ENCODE results near the gene CUL1. TPM values are rescaled to one million over a fixed set of nuclear protein-coding genes. Genes with fewer than 3 reads are reported as not detected.

The CUL1 gene
- total and polyA plus RNA-seq, 7 donors, result 24.0 to 72.8 (median 53.9) TPM

GRCh38 chr7:148830897-148831692 lies 132.4 kb downstream of the CUL1 start:
- intact Hi-C loops (cut with DNase I), result no loop called here
- Histone ChIP-seq H3K4me1 (no peaks in the 10 kb centered on the region), H3K27ac (no peak overlapping the region), H3K9me3 (no peaks in the 10 kb centered on the region), H3K4me3 (no peak overlapping the region), H3K27me3 (no peaks in the 10 kb centered on the region), H3K36me3 (no peaks in the 10 kb centered on the region)
- TF ChIP-seq POLR2AphosphoS5 (IDR thresholded peaks at IDR 0.05), result no peak
- TF ChIP-seq EP300 (IDR thresholded peaks at IDR 0.05), result no peak
- TF ChIP-seq CTCF (IDR thresholded peaks at IDR 0.05), result no peak
- TF ChIP-seq POLR2A (IDR thresholded peaks at IDR 0.05), result no peak
- WGBS, 2 donors, result 94 to 95% methylated on average over 5 of the region's 5 CpGs
- DNase-seq, result no peak

GRCh38 chr7:148831782-148832181 lies 133.1 kb downstream of the CUL1 start:
- DNase-seq, result no peak
- H3K4me1 ChIP-seq, result no peaks in the 10 kb centered on the region
- H3K4me3 ChIP-seq, result no peak overlapping the region
- no peak overlapping the region for H3K27ac ChIP-seq
- intact Hi-C loops (cut with DNase I), result no loop called here
- no peaks in the 10 kb centered on the region for H3K9me3 ChIP-seq
- no peaks in the 10 kb centered on the region for H3K27me3 ChIP-seq
- no peaks in the 10 kb centered on the region for H3K36me3 ChIP-seq
- TF ChIP-seq EP300 (IDR thresholded peaks at IDR 0.05) (no peak), POLR2AphosphoS5 (IDR thresholded peaks at IDR 0.05) (no peak), CTCF (IDR thresholded peaks at IDR 0.05) (no peak), POLR2A (IDR thresholded peaks at IDR 0.05) (no peak)
- 96 to 97% methylated on average over 2 of the region's 2 CpGs for WGBS, 2 donors

- no peaks in the 10 kb centered on the region for H3K27me3 ChIP-seq
- no peaks in the 10 kb centered on the region for H3K36me3 ChIP-seq
- H3K4me3 ChIP-seq, result no peak overlapping the region
- intact Hi-C loops (cut with DNase I), result no loop called here
- TF ChIP-seq POLR2A (IDR thresholded peaks at IDR 0.05), result no peak
- no peak for TF ChIP-seq CTCF (IDR thresholded peaks at IDR 0.05)
- no peak for TF ChIP-seq POLR2AphosphoS5 (IDR thresholded peaks at IDR 0.05)
- no peak for TF ChIP-seq EP300 (IDR thresholded peaks at IDR 0.05)
- no peaks in the 10 kb centered on the region for H3K4me1 ChIP-seq
- DNase-seq, result no peak
- H3K27ac ChIP-seq, result no peak overlapping the region
- 93 to 95% methylated on average over 2 of the region's 2 CpGs for WGBS, 2 donors
- H3K9me3 ChIP-seq, result no peaks in the 10 kb centered on the region
Measured at GRCh38 chr7:148834605-148835004, 135.9 kb downstream of the CUL1 start.

- intact Hi-C loops (cut with DNase I), result no loop called here
- no peak for DNase-seq
- Histone ChIP-seq H3K4me1 (no peaks in the 10 kb centered on the region), H3K27ac (no peak overlapping the region), H3K4me3 (no peak overlapping the region), H3K36me3 (no peaks in the 10 kb centered on the region), H3K27me3 (no peaks in the 10 kb centered on the region), H3K9me3 (no peaks in the 10 kb centered on the region)
- TF ChIP-seq CTCF (IDR thresholded peaks at IDR 0.05) (no peak), EP300 (IDR thresholded peaks at IDR 0.05) (no peak), POLR2AphosphoS5 (IDR thresholded peaks at IDR 0.05) (no peak), POLR2A (IDR thresholded peaks at IDR 0.05) (no peak)
- 96% methylated on average over 4 of the region's 4 CpGs for WGBS, 2 donors
Measured at GRCh38 chr7:148835854-148836253, 137.2 kb downstream of the CUL1 start.

- H3K27me3 ChIP-seq, result no peaks in the 10 kb centered on the region
- TF ChIP-seq CTCF (IDR thresholded peaks at IDR 0.05) (no peak), POLR2A (IDR thresholded peaks at IDR 0.05) (no peak)
- no peaks in the 10 kb centered on the region for H3K4me1 ChIP-seq
- intact Hi-C loops (cut with DNase I), result no loop called here
- DNase-seq, result no peak
- WGBS, 2 donors, result 57 to 89% methylated on average over 2 of the region's 2 CpGs
- H3K36me3 ChIP-seq, result no peaks in the 10 kb centered on the region
- H3K4me3 ChIP-seq, result no peak overlapping the region
- no peaks in the 10 kb centered on the region for H3K9me3 ChIP-seq
- no peak overlapping the region for H3K27ac ChIP-seq
Measured at GRCh38 chr7:148838905-148839304, 140.2 kb downstream of the CUL1 start.

Measured in sigmoid colon (tissue), 7 donors.